ENCODE data around the gene FOXL2. TPM values are rescaled to one million over a fixed set of nuclear protein-coding genes. Genes with fewer than 3 reads are reported as not detected.

The FOXL2 gene
- total RNA-seq, 2 donors from 2014 or later: 0.12 to 0.16 TPM

DNA sequence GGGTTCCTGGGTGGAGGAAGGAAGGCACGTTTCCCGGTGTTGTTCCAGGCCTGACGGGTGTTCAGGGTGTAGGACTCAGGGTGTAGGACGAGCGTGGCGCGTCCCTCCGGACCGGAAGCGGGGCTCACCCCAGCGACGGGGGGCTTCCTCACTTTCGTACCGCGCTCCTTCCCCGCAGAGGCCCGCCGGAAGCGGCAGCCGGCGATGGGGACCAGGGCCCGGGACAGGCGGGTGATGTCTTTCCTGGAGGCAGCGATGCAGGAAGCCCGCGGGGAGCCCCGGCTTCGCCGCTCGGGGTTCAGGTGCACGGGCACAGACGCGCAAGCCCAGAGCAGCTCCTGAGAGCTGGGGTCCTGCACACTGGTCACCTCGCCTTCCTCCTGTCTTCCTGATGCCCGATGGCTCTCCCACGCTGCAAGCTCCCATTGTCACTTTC is 13.5 kb upstream of the FOXL2 start:
- peaks cover 67% of the 10 kb centered on the region for H3K27me3 Mint-ChIP-seq (ENCODE audit: low read depth)
- peaks cover 0 to 2% of the 10 kb centered on the region in 2 donors for H3K9me3 Mint-ChIP-seq
- peaks cover 11% of the 10 kb centered on the region for H3K4me1 Mint-ChIP-seq (ENCODE audit: low read depth)
- H3K36me3 Mint-ChIP-seq (ENCODE audit: insufficient read depth in 2 of 2): peaks cover under 1 to 3% of the 10 kb centered on the region in 2 donors
- ATAC-seq (replicated peaks in 1 of 2): peak in 1 of 2 donors; percentile 15
- H3K4me3 Mint-ChIP-seq: peak overlapping the region; percentile 69 to 70
- H3K27ac Mint-ChIP-seq: no peak overlapping the region
- no peak for DNase-seq

DNA sequence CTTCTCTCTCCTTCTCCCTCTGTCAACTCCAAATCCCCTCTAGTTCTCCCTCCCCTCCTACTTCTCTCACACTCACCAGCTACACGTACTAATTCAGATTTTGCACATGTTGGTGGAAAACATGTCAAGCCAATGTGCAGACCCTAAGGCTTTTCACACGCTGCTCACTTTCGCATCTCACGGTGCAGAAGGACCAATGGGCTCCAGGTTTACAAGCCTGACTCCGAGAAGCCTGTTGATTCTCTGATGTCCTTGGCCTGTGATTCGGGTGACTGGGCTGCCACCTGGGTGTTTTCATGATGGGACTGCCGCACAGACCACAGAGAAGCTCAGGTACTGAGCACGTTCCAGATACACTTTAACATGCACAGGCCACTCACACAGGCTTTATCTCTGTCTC is 3.8 kb upstream of the FOXL2 start:
- Mint-ChIP-seq H3K36me3 (ENCODE audit: insufficient read depth in 2 of 2) (no peaks in the 10 kb centered on the region), H3K4me3 (peak overlapping the region; percentile 48 to 68), H3K27ac (no peak overlapping the region), H3K4me1 (ENCODE audit: low read depth) (peaks cover 24% of the 10 kb centered on the region), H3K9me3 (no peaks in the 10 kb centered on the region), H3K27me3 (ENCODE audit: low read depth) (peaks cover 67% of the 10 kb centered on the region)
- DNase-seq (no peak), ATAC-seq (replicated peaks in 1 of 2) (no peak)

DNA sequence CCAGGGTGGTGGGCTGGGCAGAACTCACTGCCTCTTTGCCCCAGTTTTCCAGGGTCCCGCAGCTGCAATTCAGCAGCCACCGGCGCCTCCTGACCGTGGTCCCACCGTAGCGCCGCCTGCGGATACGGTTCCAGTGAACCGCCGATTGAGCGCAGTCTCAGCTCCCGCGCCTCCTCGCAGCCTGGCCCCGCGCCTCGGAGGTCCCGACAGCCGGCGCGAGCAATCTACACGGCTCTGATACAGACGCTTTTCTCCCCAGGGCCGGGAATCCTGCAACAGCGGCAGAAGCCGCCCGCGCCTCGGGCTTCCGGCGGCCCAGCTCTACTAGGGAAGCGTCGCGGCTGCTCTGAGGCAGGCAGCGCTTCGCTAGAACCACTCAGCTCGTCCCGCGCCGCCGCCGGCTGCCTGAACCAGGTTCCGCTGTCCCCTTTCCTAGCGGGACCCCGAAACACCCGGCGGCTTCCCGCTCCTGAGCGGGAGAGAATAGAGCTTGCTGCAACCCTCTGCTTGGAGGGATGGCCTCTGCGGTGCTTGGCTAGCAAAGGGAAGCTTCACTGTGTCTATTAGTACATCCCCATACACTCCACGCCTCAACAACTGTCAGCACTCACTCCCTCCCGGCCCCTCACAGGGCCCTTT is 3.2 kb upstream of the FOXL2 start:
- peaks cover 69% of the 10 kb centered on the region for H3K27me3 Mint-ChIP-seq (ENCODE audit: low read depth)
- DNase-seq (peak; percentile 38 to 39), ATAC-seq (replicated peaks in 1 of 2) (peak; percentile 32 to 40)
- H3K36me3 Mint-ChIP-seq (ENCODE audit: insufficient read depth in 2 of 2): peaks cover 1% of the 10 kb centered on the region in 2 donors
- no peaks in the 10 kb centered on the region for H3K9me3 Mint-ChIP-seq
- no peak overlapping the region for H3K27ac Mint-ChIP-seq
- peak overlapping the region; percentile 48 to 68 for H3K4me3 Mint-ChIP-seq
- peaks cover 27% of the 10 kb centered on the region for H3K4me1 Mint-ChIP-seq (ENCODE audit: low read depth)

DNA sequence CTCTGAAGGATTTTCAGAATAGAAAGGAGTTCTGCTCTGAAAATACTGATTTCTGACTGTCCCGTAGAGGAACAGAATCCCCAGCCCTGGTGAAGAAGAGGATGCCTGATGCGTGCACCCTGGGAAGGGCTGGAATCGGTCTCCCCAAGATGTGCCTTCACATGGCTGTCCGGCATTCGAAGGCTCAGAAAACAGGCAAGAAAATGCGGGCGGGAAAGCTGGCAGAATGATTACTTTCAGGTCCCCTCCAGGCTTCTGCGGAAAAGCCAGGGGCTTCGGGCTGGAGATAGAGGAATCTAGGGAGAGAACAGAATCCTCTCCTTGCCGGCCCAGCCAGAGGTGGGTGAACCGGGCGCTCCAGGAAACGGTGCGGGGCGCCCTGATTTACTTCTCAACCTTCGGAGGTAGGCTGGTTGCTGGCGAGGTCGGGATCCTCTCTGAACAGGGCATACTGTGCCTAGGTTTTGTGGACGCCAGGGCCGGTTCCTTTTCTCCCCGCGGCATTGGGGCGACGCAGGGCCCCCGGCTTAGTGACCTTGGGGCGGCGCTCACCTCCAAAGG is 2.6 kb upstream of the FOXL2 start:
- Mint-ChIP-seq H3K27me3 (ENCODE audit: low read depth) (peaks cover 69% of the 10 kb centered on the region), H3K9me3 (no peaks in the 10 kb centered on the region), H3K4me3 (peak overlapping the region; percentile 48 to 68), H3K4me1 (ENCODE audit: low read depth) (peaks cover 33% of the 10 kb centered on the region), H3K27ac (no peak overlapping the region), H3K36me3 (ENCODE audit: insufficient read depth in 2 of 2) (peaks cover 3% of the 10 kb centered on the region in 2 donors)
- ATAC-seq (replicated peaks in 1 of 2) (no peak), DNase-seq (no peak)

DNA sequence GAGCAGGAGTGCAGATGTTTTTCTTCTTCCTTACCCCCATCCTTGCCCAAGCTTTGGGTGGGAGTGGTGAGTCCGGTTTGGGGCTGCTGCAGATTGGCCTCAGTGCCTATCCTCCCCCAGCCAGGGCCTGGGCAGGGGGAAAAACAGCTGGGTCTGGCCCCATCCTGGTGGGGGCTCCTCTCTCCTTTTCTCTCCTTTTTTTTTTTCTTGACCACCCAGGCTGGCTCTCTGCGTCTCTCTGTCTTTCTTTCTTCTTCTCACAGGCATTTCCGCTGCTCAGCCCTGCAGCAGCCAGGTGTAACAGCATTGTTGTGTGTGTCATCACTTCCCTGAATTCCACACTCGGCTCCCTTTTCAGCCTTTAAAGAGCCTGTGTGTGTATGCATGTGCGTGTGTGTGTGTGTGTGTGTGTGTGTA is 2.1 kb upstream of the FOXL2 start:
- peaks cover 3% of the 10 kb centered on the region in 2 donors for H3K36me3 Mint-ChIP-seq (ENCODE audit: insufficient read depth in 2 of 2)
- DNase-seq (no peak), ATAC-seq (replicated peaks in 1 of 2) (no peak)
- peaks cover 70% of the 10 kb centered on the region for H3K27me3 Mint-ChIP-seq (ENCODE audit: low read depth)
- H3K4me3 Mint-ChIP-seq: peak overlapping the region; percentile 48 to 68
- H3K4me1 Mint-ChIP-seq (ENCODE audit: low read depth): peaks cover 38% of the 10 kb centered on the region
- H3K9me3 Mint-ChIP-seq: no peaks in the 10 kb centered on the region
- no peak overlapping the region for H3K27ac Mint-ChIP-seq

DNA sequence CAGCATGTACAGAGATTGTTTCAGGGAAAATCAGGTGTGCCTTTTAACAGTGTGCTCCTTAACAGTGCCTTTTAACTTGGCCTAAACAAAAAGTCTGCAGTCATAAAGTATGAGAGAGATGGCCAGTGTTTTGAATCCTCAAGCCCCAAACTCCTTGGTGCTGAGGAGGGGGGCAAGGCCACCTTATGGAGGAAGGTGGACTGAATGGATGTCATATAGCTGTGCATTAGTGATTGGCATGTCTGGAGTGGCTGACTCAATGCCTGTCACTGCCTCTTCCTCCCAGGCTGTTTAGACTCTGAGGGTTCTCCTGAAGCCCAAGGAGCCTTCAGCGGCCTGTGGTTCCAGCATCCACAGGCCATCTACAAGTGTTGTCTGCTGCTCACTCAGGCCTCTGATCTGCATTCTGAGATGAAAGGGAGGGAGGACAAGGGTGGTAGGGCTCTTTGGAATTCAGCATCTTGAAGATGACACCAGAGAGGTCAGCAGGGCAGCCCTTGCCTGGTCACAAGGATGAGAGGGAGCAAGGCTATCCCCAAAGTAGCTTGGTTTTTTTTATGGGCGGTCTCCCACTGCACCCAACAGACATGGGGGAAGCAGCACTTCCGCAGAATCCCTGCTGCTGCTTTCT is 1.5 kb upstream of the FOXL2 start:
- ATAC-seq (replicated peaks in 1 of 2): no peak
- Mint-ChIP-seq H3K27me3 (ENCODE audit: low read depth) (peaks cover 70% of the 10 kb centered on the region), H3K9me3 (no peaks in the 10 kb centered on the region), H3K27ac (no peak overlapping the region), H3K4me1 (ENCODE audit: low read depth) (peaks cover 43% of the 10 kb centered on the region), H3K4me3 (no peak overlapping the region), H3K36me3 (ENCODE audit: insufficient read depth in 2 of 2) (peaks cover 3% of the 10 kb centered on the region in 2 donors)
- no peak for DNase-seq

DNA sequence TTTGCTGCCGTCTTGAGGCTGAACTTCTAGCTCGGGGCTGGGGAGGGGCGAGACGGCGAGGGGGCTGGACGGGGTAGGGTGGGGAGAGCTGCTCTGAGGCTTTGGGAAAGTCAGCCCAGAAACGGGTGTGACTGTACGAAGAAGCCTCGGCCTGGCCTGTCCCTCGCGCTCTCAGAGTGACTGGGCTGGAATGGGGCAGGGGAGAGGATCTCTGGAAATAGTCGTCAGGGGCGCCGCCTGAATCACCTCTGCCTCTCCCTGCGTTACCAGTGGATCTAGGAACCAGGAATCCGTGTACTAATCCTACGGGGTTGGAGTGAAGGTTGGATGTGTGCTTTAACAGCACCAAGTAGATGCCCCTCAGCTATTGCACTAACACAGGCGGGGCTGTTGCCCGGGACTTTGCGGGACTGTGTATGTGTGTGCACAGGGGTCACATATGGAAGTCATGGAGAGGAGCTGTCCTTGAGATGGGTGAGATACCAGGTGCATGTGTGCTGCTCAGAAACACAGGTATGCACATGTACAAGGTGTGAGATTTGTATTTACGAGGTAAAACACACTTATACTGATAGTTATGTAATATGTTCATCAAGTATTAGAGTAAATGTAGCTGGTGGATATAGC is 671 bp upstream of the FOXL2 start:
- peaks cover 3% of the 10 kb centered on the region in 2 donors for H3K36me3 Mint-ChIP-seq (ENCODE audit: insufficient read depth in 2 of 2)
- H3K4me1 Mint-ChIP-seq (ENCODE audit: low read depth): peaks cover 52% of the 10 kb centered on the region
- H3K9me3 Mint-ChIP-seq: no peaks in the 10 kb centered on the region
- DNase-seq (no peak), ATAC-seq (replicated peaks in 1 of 2) (no peak)
- H3K27me3 Mint-ChIP-seq (ENCODE audit: low read depth): peaks cover 72% of the 10 kb centered on the region
- H3K4me3 Mint-ChIP-seq: peak overlapping the region; percentile 73 to 86
- H3K27ac Mint-ChIP-seq: no peak overlapping the region

DNA sequence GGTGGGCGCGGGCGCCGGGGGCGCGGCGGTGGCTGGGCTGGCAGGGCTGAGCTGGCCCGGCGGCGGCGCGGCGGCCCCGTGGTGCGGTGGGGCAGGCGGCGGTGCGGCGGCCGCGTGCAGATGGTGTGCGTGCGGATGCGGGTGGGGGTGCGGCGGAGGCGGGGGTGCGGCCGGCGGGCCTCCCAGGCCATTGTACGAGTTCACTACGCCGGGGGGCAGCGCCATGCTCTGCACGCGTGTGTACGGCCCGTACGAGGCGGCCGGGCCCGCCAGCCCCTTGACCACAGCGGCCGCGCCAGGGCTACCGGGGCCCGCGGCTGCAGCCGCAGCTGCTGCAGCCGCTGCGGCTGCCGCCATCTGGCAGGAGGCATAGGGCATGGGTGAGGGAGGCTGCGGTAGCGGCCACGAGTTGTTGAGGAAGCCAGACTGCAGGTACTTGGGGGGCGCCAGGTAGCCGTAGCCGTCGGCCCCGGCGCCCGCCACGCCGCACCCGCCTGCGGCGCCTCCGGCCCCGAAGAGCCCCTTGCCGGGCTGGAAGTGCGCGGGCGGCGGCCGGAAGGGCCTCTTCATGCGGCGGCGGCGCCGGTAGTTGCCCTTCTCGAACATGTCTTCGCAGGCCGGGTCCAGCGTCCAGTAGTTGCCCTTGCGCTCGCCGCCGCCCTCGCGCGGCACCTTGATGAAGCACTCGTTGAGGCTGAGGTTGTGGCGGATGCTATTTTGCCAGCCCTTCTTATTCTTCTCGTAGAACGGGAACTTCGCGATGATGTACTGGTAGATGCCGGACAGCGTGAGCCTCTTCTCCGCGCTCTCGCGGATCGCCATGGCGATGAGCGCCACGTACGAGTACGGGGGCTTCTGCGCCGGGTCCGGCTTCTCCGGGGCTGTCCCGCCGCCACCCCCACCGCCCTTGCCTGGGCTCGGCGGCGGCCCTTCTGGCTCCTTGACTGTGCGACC is 951 bp downstream of the FOXL2 start:
- Mint-ChIP-seq H3K4me1 (ENCODE audit: low read depth) (peaks cover 51% of the 10 kb centered on the region), H3K36me3 (ENCODE audit: insufficient read depth in 2 of 2) (peaks cover 3% of the 10 kb centered on the region in 2 donors), H3K27me3 (ENCODE audit: low read depth) (peaks cover 82% of the 10 kb centered on the region), H3K4me3 (peak overlapping the region; percentile 68 to 93), H3K27ac (no peak overlapping the region), H3K9me3 (no peaks in the 10 kb centered on the region)
- peak; percentile 18 to 30 for ATAC-seq (replicated peaks in 1 of 2)
- DNase-seq: peak; percentile 51 to 56

DNA sequence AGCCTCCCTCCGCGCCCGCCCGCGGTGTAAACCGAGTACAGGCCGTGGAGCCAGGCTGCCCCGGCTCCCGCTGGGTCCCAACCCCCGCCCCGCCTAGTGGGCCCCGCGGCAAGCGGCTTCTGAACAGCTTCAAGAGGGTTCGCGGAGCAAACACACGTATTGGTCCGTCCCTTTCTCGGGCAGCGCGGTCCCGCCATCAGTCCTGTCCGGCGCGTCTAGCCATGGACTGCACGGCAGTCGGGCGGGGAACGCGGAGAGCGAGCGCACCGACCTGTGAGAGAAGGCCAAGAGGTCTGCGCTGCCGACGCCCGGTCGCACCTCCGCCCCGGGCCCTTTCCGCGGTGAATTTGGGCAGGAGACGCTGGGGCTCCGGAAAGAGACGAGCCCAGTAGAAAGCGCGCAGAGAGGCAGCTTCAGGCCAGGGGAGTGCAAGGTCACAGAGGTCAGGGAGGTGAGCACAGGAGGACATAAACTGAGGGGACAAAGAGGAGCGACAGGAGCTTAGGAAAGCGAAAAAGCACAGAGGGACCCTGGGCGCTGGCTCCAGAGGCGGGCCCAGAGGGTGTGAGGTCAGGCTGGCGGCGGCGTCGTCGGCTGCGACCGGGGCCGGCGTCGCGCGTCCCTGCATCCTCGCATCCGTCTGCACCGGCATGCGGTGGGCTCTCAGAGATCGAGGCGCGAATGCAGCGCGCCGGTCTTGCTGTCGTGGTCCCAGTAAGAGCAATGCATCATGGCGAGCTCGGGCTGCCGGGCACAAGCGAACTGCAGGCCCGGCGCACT is 1.8 kb downstream of the FOXL2 start:
- peak; percentile 27 to 43 for ATAC-seq (replicated peaks in 1 of 2)
- Mint-ChIP-seq H3K27me3 (ENCODE audit: low read depth) (peaks cover 82% of the 10 kb centered on the region), H3K9me3 (no peaks in the 10 kb centered on the region), H3K27ac (no peak overlapping the region), H3K4me3 (peak overlapping the region; percentile 89 to 93), H3K36me3 (ENCODE audit: insufficient read depth in 2 of 2) (peaks cover 3% of the 10 kb centered on the region in 2 donors), H3K4me1 (ENCODE audit: low read depth) (peaks cover 43% of the 10 kb centered on the region)
- peak; percentile 46 to 49 for DNase-seq

DNA sequence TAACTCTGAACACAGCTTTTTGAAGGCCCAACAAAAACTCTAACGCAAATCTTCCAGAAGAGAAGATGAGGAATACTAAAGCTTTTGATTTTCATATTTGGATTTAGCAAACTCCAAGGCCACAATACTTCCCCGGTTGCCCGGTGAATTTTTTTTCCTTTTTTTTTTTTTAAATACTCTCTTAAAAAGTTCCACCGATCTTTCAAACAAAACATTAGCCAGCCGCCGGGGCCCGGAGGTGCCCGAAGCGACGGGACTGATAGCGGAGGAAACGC is 2.3 kb downstream of the FOXL2 start:
- H3K27ac Mint-ChIP-seq: no peak overlapping the region
- no peaks in the 10 kb centered on the region for H3K9me3 Mint-ChIP-seq
- DNase-seq (no peak), ATAC-seq (replicated peaks in 1 of 2) (no peak)
- H3K4me3 Mint-ChIP-seq: peak overlapping the region; percentile 89 to 93
- peaks cover 3% of the 10 kb centered on the region in 2 donors for H3K36me3 Mint-ChIP-seq (ENCODE audit: insufficient read depth in 2 of 2)
- peaks cover 41% of the 10 kb centered on the region for H3K4me1 Mint-ChIP-seq (ENCODE audit: low read depth)
- peaks cover 86% of the 10 kb centered on the region for H3K27me3 Mint-ChIP-seq (ENCODE audit: low read depth)

DNA sequence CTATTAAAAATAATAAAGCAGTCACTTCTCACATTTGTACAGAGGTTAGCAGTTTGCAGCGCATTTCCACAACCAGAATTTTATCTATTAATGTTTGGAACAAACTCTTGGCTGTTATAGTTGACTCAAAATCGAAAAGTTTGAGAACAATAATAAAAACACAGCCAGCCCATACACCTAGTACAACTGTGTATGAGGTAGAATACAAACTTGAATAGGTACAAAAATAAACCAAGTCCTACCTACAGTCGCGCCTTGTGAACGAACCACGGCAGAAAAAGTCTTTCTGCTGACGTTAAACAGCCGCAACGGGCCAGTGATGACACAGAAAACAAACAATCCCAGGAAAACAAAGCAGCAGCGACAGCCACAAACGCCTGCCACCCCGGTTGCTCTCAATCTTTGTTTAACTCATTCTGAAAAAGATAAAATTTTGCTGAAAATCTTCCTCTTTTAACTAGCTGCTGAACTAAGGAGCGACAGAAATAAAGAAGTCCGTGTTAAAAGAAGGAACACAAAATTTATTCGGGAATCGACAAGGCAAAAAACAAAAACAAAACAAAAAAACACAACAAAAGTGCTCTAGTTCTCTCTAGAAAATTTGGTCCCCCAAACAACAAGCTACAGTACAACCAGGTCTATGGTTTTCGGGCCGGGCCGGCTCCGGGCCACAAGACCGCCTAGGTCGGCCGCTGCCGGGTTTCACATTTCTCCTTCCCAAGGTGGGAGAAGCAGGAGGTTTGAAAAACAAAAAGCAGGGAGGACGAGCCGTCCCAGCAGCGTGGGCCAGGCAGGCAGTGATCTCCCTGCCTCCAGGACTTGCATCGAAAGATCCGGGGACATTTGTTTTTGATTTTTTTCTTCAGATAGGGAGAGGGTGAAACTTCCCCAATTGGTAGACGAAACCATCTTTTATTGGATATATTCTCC is 2.9 kb downstream of the FOXL2 start:
- peaks cover 86% of the 10 kb centered on the region for H3K27me3 Mint-ChIP-seq (ENCODE audit: low read depth)
- H3K36me3 Mint-ChIP-seq (ENCODE audit: insufficient read depth in 2 of 2): peaks cover 3% of the 10 kb centered on the region in 2 donors
- DNase-seq: peak in 1 of 2 donors; percentile 13
- peak overlapping the region; percentile 74 for H3K27ac Mint-ChIP-seq
- H3K4me1 Mint-ChIP-seq (ENCODE audit: low read depth): peaks cover 35% of the 10 kb centered on the region
- H3K9me3 Mint-ChIP-seq: no peaks in the 10 kb centered on the region
- no peak for ATAC-seq (replicated peaks in 1 of 2)
- peak overlapping the region; percentile 89 to 93 for H3K4me3 Mint-ChIP-seq

Measured in activated T-cell treated with anti-CD3 and anti-CD28 coated beads, Interleukin-2, amount 50 U/mL, for 72 hours (primary cell).